Measurements from ENCODE around the gene PTGFRN. TPM values are rescaled to one million over a fixed set of nuclear protein-coding genes. Genes with fewer than 3 reads are reported as not detected.

The PTGFRN gene
- total RNA-seq, 1 donor from 2014 or later = 80.0 TPM

GRCh38 chr1:116904791-116905320, 4.9 kb upstream of the PTGFRN start:
- H3K27ac Mint-ChIP-seq = no peak overlapping the region
- no peak for DNase-seq (ENCODE audit: extremely low spot score, unreplicated experiment)
- no peaks in the 10 kb centered on the region for H3K36me3 Mint-ChIP-seq
- peaks cover 9% of the 10 kb centered on the region for H3K4me1 Mint-ChIP-seq (ENCODE audit: unreplicated experiment)
- H3K27me3 Mint-ChIP-seq = no peaks in the 10 kb centered on the region
- no peaks in the 10 kb centered on the region for H3K9me3 Mint-ChIP-seq
- no peak overlapping the region for H3K4me3 Mint-ChIP-seq
- TF ChIP-seq, protein P1, sequence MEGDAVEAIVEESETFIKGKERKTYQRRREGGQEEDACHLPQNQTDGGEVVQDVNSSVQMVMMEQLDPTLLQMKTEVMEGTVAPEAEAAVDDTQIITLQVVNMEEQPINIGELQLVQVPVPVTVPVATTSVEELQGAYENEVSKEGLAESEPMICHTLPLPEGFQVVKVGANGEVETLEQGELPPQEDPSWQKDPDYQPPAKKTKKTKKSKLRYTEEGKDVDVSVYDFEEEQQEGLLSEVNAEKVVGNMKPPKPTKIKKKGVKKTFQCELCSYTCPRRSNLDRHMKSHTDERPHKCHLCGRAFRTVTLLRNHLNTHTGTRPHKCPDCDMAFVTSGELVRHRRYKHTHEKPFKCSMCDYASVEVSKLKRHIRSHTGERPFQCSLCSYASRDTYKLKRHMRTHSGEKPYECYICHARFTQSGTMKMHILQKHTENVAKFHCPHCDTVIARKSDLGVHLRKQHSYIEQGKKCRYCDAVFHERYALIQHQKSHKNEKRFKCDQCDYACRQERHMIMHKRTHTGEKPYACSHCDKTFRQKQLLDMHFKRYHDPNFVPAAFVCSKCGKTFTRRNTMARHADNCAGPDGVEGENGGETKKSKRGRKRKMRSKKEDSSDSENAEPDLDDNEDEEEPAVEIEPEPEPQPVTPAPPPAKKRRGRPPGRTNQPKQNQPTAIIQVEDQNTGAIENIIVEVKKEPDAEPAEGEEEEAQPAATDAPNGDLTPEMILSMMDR (conservative IDR thresholded peaks at IDR 0.05) = no peak

- Mint-ChIP-seq H3K36me3 (no peaks in the 10 kb centered on the region), H3K4me3 (peak overlapping the region; percentile 48), H3K27me3 (no peaks in the 10 kb centered on the region), H3K4me1 (ENCODE audit: unreplicated experiment) (peaks cover 9% of the 10 kb centered on the region), H3K27ac (peak overlapping the region; percentile 69), H3K9me3 (no peaks in the 10 kb centered on the region)
- TF ChIP-seq, protein P1 (conservative IDR thresholded peaks at IDR 0.05) = no peak
- no peak for DNase-seq (ENCODE audit: extremely low spot score, unreplicated experiment)
Observed at GRCh38 chr1:116906812-116907211, 2.9 kb upstream of the PTGFRN start.

DNA sequence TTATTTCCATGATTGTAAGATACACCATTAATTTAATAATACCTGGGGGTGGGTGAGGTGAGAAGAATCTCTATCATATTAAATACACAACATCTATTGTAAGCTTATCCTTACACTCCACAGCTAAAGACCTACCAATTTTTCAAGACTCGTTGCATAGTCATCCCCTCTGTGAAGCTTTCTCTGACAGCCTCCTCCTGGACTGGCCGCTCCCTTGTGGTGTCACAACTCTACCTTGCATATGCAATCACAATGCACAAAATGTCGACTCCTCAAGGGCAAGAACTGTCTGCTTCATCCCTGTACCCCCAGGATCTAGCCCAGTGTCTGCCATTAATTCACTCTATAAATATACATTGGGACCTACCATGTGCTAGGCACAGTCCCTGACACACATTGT, 2.4 kb upstream of the PTGFRN start:
- H3K4me1 Mint-ChIP-seq (ENCODE audit: unreplicated experiment) = peaks cover 9% of the 10 kb centered on the region
- H3K27ac Mint-ChIP-seq = peak overlapping the region; percentile 69
- no peaks in the 10 kb centered on the region for H3K9me3 Mint-ChIP-seq
- H3K27me3 Mint-ChIP-seq = no peaks in the 10 kb centered on the region
- TF ChIP-seq, protein P1 (conservative IDR thresholded peaks at IDR 0.05) = no peak
- H3K4me3 Mint-ChIP-seq = peak overlapping the region; percentile 16
- no peak for DNase-seq (ENCODE audit: extremely low spot score, unreplicated experiment)
- no peaks in the 10 kb centered on the region for H3K36me3 Mint-ChIP-seq

GRCh38 chr1:116908266-116908665, 1.4 kb upstream of the PTGFRN start:
- no peak for DNase-seq (ENCODE audit: extremely low spot score, unreplicated experiment)
- Mint-ChIP-seq H3K27me3 (no peaks in the 10 kb centered on the region), H3K36me3 (no peaks in the 10 kb centered on the region), H3K4me3 (peak overlapping the region; percentile 44), H3K4me1 (ENCODE audit: unreplicated experiment) (peaks cover 9% of the 10 kb centered on the region), H3K27ac (no peak overlapping the region), H3K9me3 (no peaks in the 10 kb centered on the region)
- TF ChIP-seq, protein P1 (conservative IDR thresholded peaks at IDR 0.05) = no peak

GRCh38 chr1:116908820-116909511, 750 bp upstream of the PTGFRN start:
- no peak for DNase-seq (ENCODE audit: extremely low spot score, unreplicated experiment)
- Mint-ChIP-seq H3K36me3 (no peaks in the 10 kb centered on the region), H3K4me3 (peak overlapping the region; percentile 93), H3K27ac (peak overlapping the region; percentile 90), H3K27me3 (no peaks in the 10 kb centered on the region), H3K9me3 (no peaks in the 10 kb centered on the region), H3K4me1 (ENCODE audit: unreplicated experiment) (peaks cover 9% of the 10 kb centered on the region)
- TF ChIP-seq, protein P1 (conservative IDR thresholded peaks at IDR 0.05) = no peak
